ENCODE data around the gene OR4K1.
"Not testable (repeated sequence)": the region's sequence is repeated elsewhere in the genome, so short reads cannot be mapped to it uniquely, and the experiment has no call there.

Gene OR4K1

GRCh38 chr14:19930617-19931016, at the start of gene OR4K1:
Gene OR4K1 (plus strand): TSS chr14:19930917. CDS start chr14:19935667, 4,750 bp downstream.
- no peak for DNase-seq

GRCh38 chr14:19895282-19895681, 35.4 kb upstream of the OR4K1 start:
- DNase-seq = no peak

GRCh38 chr14:19900999-19901398, 29.7 kb upstream of the OR4K1 start:
- no peak for DNase-seq

GRCh38 chr14:19902409-19902808, 28.3 kb upstream of the OR4K1 start:
- DNase-seq = no peak

GRCh38 chr14:19906665-19907064, 24.1 kb upstream of the OR4K1 start:
- no peak for DNase-seq

GRCh38 chr14:19911114-19911513, 19.6 kb upstream of the OR4K1 start:
- DNase-seq = no peak

- no peak for DNase-seq
Measured at GRCh38 chr14:19917243-19917642, 13.5 kb upstream of the OR4K1 start.

GRCh38 chr14:19917955-19918518, 12.7 kb upstream of the OR4K1 start:
- no peak for DNase-seq

GRCh38 chr14:19918553-19919264, 12.0 kb upstream of the OR4K1 start:
- DNase-seq = no peak

- no peak for DNase-seq
Measured at GRCh38 chr14:19920021-19920657, 10.6 kb upstream of the OR4K1 start, which contains the start of gene OR4K5. Gene OR4K5 (plus strand): TSS chr14:19920607. CDS start chr14:19920607, 0 bp downstream.

GRCh38 chr14:19941668-19942067, 11.0 kb downstream of the OR4K1 start:
- no peak for DNase-seq

GRCh38 chr14:19947413-19948090, 16.8 kb downstream of the OR4K1 start:
- no peak for DNase-seq

- no peak for DNase-seq
Measured at GRCh38 chr14:19949218-19949617, 18.5 kb downstream of the OR4K1 start.

- DNase-seq = not testable (repeated sequence)
Measured at GRCh38 chr14:19969735-19970134, 39.0 kb downstream of the OR4K1 start.

GRCh38 chr14:19974844-19975243, 44.1 kb downstream of the OR4K1 start:
- no peak for DNase-seq

- DNase-seq = no peak
Measured at GRCh38 chr14:19975291-19975690, 44.6 kb downstream of the OR4K1 start, which contains the start of gene OR4K15. Gene OR4K15 (plus strand): TSS chr14:19975591. CDS start chr14:19975591, 0 bp downstream.

Measured in fibroblast of upper back skin (primary cell).